Pancreas (tissue), 10 donors: ENCODE results near the gene LYZL4. TPM values are rescaled to one million over a fixed set of nuclear protein-coding genes. Genes with fewer than 3 reads are reported as not detected.
A peak's percentile ranks its signal among the peaks of the same experiment; 100 is the strongest.

ENCODE experiments used
- ATAC-seq, 4 donors: fragments of 200-7000 bp; cut with Tn5 transposase; one replicate each; pipeline versions ENCODE4 v1.8.0 to v1.9.1; 2020; ENCODE audit warnings: mild to moderate bottlenecking in 4 of 4, moderate library complexity in 4 of 4
- DNase-seq, 6 donors: peaks; one replicate each; pipeline ENCODE4 v3.0.0-alpha.2; 2020
- FAIRE-seq: peaks from 2 replicates; lab custom pipeline; 2012; peaks lifted over from hg19 to GRCh38; lab: Jason Lieb, UNC
- H3K27ac ChIP-seq, 4 donors: fragments of 200-600 bp; sonication (generic); 1 replicate in 3 of 4; 2 replicates in 1 of 4; pipeline versions ENCODE4 v1.5.0 to v1.8.0; 2020
- H3K27me3 ChIP-seq, 4 donors: fragments of 200-600 bp; one replicate each; pipeline ENCODE4 v1.8.0; 2021
- H3K36me3 ChIP-seq, 3 donors: fragments of 200-600 bp; sonication (generic) in 1 of 3; one replicate each; pipeline versions ENCODE4 v1.5.0 to v1.8.0; 2020 to 2021
- H3K4me1 ChIP-seq, 3 donors: fragments of 200-600 bp; one replicate each; pipeline ENCODE4 v1.8.0; 2021
- H3K4me3 ChIP-seq, 4 donors: fragments of 200-600 bp; sonication (generic) in 2 of 4; one replicate each; pipeline versions ENCODE4 v1.5.0 to v1.8.0; 2020 to 2021
- H3K9me3 ChIP-seq, 4 donors: fragments of 200-600 bp; one replicate each; pipeline ENCODE4 v1.8.0; 2021
- CTCF ChIP-seq, 4 donors: fragments of 200-600 bp; sonication (generic) in 3 of 4; IDR thresholded peaks; one replicate each; pipeline versions ENCODE4 v1.5.0 to v1.8.0; 2021; ENCODE audit warnings: antibody characterized with exemption in 4 of 4
- WGBS, 2 donors: extraction: QIAGEN DNeasy Blood & Tissue Kit; methylation state at CpG; one replicate each; pipeline ENCODE4 v1.1.7; 2013; 5-methylcytosine and 5-hydroxymethylcytosine counted together
- intact Hi-C, 3 donors: fragments of 100-400 bp; cut with DNase I; formaldehyde crosslinking; loops; one replicate each; pipeline versions ENCODE4 v1.11.1 to v1.14.2; 2022
- polyA plus RNA-seq, 2 donors: library from polyadenylated mRNA; stranded (reverse); fragments of 200-250 nt; gene quantifications; one replicate each; pipeline ENCODE4 v1.2.3, GENCODE V29; 2013
- total RNA-seq, 6 donors: library from RNA; stranded (reverse); fragmentation: NEBNext Ultra II Directional in 4 of 6; extraction: Animal tissue kit (Norgen Biotek cat#: 25700) in 4 of 6; gene quantifications; one replicate each; pipeline versions ENCODE4 v1.2.1 to v1.2.4, GENCODE V29; 2021 to 2023
- donor health status: healthy with polysubstance abuse.
- donor health status: DM: no; HTN: no; CAD: no; lungs with moderate emphysema.
- donor health status: DM: no; HTN: no; CAD: no.
- donor health status: control.
- donor health status: control.
- donor health status: Bipolar disorder and iron deficiency.
- donor health status: DM: yes; HTN: yes; CAD: no.
- donor health status: DM: no; HTN: no; CAD: no.
- donor health status: DM: no; HTN: no; CAD: no.
- donor health status: DM: yes; HTN: yes; CAD: no.

Gene LYZL4
- total and polyA plus RNA-seq, 8 donors = not detected

GRCh38 chr3:42398080-42398479, 12.3 kb downstream of the LYZL4 start:
- no peak overlapping the region for H3K27ac ChIP-seq
- TF ChIP-seq CTCF (IDR thresholded peaks at IDR 0.05) = no peak

GRCh38 chr3:42397644-42398043, 12.8 kb downstream of the LYZL4 start:
- FAIRE-seq (no peak), DNase-seq (no peak), ATAC-seq (no peak)
- Histone ChIP-seq H3K36me3 (no peaks in the 10 kb centered on the region), H3K27me3 (no peaks in the 10 kb centered on the region), H3K9me3 (no peaks in the 10 kb centered on the region), H3K27ac (no peak overlapping the region), H3K4me3 (no peak overlapping the region), H3K4me1 (no peaks in the 10 kb centered on the region)
- 79% methylated on average over 8 of the region's 8 CpGs for WGBS, 2 donors
- intact Hi-C loops = no loop called here
- no peak for TF ChIP-seq CTCF (IDR thresholded peaks at IDR 0.05)

More at GRCh38 chr3:42398080-42398479, 12.3 kb downstream of the LYZL4 start:
- Histone ChIP-seq H3K27me3 (no peaks in the 10 kb centered on the region), H3K9me3 (no peaks in the 10 kb centered on the region), H3K36me3 (no peaks in the 10 kb centered on the region), H3K4me3 (no peak overlapping the region), H3K4me1 (no peaks in the 10 kb centered on the region)
- intact Hi-C loops = no loop called here
- WGBS, 2 donors = 61 to 67% methylated on average over 3 of the region's 3 CpGs
- ATAC-seq (no peak), DNase-seq (no peak), FAIRE-seq (no peak)

- ATAC-seq = peak in 2 of 4 donors; percentile 70 to 80
- no peaks in the 10 kb centered on the region for H3K4me1 ChIP-seq
- no peak overlapping the region for H3K4me3 ChIP-seq
- FAIRE-seq = no peak
- H3K27ac ChIP-seq = no peak overlapping the region
- H3K36me3 ChIP-seq = no peaks in the 10 kb centered on the region
- whole genome bisulfite sequencing, 2 donors = 19 to 27% methylated on average over 12 of the region's 12 CpGs
- H3K9me3 ChIP-seq = no peaks in the 10 kb centered on the region
- no peaks in the 10 kb centered on the region for H3K27me3 ChIP-seq
- no peak for DNase-seq
- no peak for TF ChIP-seq CTCF (IDR thresholded peaks at IDR 0.05)
- intact Hi-C loops = no loop called here
Observed at GRCh38 chr3:42394579-42395288, 15.7 kb downstream of the LYZL4 start.

- H3K27ac ChIP-seq = no peak overlapping the region
- no peak overlapping the region for H3K4me3 ChIP-seq
- WGBS, 2 donors = 52 to 55% methylated on average over 10 of the region's 10 CpGs
- ATAC-seq (no peak), FAIRE-seq (no peak), DNase-seq (no peak)
- no peaks in the 10 kb centered on the region for H3K4me1 ChIP-seq
- no peak for TF ChIP-seq CTCF (IDR thresholded peaks at IDR 0.05)
- intact Hi-C loops = no loop called here
- H3K36me3 ChIP-seq = no peaks in the 10 kb centered on the region
- no peaks in the 10 kb centered on the region for H3K9me3 ChIP-seq
- H3K27me3 ChIP-seq = no peaks in the 10 kb centered on the region
Observed at GRCh38 chr3:42387802-42388651, 22.4 kb downstream of the LYZL4 start.
